ENCODE results near the gene OR5AP2.
"Not testable (repeated sequence)": the region's sequence is repeated elsewhere in the genome, so short reads cannot be mapped to it uniquely, and the experiment has no call there.

OR5AP2 gene

DNA sequence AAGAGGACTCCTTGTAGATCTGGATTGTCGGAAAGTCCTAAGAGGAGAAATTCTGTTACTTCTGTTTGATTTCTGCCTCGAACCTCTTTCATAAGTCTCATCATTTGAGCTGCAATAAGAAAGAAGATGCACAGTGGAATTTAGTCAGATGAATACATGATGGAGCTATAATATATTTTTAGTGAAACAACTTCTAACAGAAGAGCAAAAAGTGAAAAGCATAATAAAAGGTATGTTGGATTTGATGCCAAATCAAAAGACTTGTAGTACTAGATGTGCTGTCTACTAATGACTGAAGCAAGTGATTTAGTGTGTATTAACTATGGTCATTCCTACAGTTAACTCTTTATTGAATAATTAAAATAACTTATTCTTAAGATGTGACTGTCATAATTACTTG, at the start of gene OR5AP2:
OR5AP2 (minus strand) TSS at position 101 of the 400 bp plus-strand sequence; CDS start at position 101, 0 bp downstream.
- H3K4me3 ChIP-seq (replicated peaks in 1 of 2; ENCODE audit: low read depth in 2 of 2, low read length in 2 of 2), result no peak within 1 kb of the TSS
- no peak for DNase-seq (ENCODE audit: low read depth in 2 of 2)
- TF ChIP-seq, protein P1, sequence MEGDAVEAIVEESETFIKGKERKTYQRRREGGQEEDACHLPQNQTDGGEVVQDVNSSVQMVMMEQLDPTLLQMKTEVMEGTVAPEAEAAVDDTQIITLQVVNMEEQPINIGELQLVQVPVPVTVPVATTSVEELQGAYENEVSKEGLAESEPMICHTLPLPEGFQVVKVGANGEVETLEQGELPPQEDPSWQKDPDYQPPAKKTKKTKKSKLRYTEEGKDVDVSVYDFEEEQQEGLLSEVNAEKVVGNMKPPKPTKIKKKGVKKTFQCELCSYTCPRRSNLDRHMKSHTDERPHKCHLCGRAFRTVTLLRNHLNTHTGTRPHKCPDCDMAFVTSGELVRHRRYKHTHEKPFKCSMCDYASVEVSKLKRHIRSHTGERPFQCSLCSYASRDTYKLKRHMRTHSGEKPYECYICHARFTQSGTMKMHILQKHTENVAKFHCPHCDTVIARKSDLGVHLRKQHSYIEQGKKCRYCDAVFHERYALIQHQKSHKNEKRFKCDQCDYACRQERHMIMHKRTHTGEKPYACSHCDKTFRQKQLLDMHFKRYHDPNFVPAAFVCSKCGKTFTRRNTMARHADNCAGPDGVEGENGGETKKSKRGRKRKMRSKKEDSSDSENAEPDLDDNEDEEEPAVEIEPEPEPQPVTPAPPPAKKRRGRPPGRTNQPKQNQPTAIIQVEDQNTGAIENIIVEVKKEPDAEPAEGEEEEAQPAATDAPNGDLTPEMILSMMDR (IDR thresholded peaks at IDR 0.05; ENCODE audit: low read depth, low read length), result no peak

DNA sequence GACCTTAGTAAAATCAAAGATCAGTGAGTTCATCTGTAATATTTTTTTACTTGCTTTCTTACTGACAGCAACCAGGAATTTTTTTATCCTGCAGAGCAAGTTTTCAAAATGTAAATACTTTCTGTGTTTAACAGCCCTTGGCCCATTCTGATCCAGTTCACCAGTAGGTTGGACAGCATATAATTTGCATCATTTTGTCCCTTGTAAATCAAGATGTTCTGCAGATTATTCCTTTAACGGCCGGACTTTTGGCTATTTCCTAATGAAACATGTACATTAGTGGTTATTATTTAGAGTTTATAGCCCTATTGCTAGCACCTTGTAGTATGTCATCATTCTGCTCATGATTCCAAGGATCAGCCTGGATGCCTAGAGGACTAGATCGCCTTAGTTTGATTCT, 48.9 kb upstream of the OR5AP2 start:
- not testable (repeated sequence) for DNase-seq (ENCODE audit: low read depth in 2 of 2); H3K4me3 ChIP-seq (replicated peaks in 1 of 2; ENCODE audit: low read depth in 2 of 2, low read length in 2 of 2)

DNA sequence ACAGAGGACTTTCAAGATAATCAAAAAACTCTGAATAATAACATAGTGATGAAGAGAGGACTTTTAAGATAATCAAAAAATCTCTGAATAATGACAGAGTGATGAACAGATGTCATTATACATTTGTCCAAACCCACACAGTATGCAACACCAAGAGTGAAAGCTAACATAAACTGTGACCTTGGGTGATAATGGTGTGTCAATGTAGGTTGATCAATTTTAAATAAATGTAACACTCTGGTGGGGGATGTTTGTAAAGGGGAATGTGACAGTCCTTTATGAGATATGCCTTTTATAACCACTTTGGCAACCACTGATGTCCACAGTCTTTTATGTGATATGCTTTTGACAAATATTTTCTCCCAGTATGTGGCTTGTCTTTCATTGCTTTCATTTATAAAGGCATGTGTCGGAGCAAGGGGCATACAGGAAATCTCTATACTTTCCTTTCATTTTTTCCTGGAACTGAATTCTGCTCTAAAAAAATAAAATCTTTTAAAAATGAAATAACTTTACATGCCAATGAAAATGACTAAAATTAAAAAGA, 46.4 kb upstream of the OR5AP2 start:
- TF ChIP-seq, protein P1 (IDR thresholded peaks at IDR 0.05; ENCODE audit: low read depth, low read length), result no peak
- no peak overlapping the region for H3K4me3 ChIP-seq (replicated peaks in 1 of 2; ENCODE audit: low read depth in 2 of 2, low read length in 2 of 2)
- DNase-seq (ENCODE audit: low read depth in 2 of 2), result no peak

DNA sequence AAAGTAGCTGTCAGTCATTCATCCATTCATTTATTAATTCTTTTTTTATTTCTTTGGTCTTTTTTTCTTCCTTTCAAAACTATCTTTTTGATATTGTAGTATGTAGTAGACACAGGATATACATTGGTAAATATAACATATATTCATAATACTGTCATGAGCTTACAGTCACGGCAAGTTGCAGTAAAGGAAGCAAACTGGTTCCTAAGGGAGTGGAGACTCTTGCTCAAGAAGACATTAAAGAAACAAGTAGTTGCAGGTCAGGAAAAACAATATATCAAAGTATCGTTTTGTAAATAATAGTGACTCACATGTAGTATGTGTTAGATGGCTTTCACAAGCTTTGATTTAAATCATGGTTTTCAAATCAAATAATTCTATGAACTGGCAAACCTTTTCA, 28.7 kb upstream of the OR5AP2 start:
- TF ChIP-seq, protein P1 (IDR thresholded peaks at IDR 0.05; ENCODE audit: low read depth, low read length), result no peak
- no peak for DNase-seq (ENCODE audit: low read depth in 2 of 2)
- H3K4me3 ChIP-seq (replicated peaks in 1 of 2; ENCODE audit: low read depth in 2 of 2, low read length in 2 of 2), result no peak overlapping the region

DNA sequence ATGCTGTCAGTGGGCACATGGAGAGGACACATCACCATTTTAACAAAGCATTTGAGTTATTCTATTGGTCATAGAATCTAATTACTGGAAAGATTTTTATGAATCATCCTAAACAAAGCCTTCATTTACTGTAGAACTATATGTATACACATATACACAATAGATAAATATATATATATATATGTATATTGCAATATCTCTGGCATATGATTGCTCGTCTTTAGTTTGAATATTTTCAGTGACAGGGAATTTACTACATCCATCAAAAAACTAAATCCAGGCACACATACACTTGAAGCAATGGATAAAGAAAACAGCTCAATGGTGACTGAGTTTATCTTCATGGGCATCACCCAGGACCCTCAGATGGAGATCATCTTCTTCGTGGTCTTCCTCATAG, 21.1 kb upstream of the OR5AP2 start, which contains the start of gene OR5AR1:
OR5AR1 (plus strand) TSS at position 301 of the 400 bp plus-strand sequence; CDS start at position 301, 0 bp downstream.
- no peak within 1 kb of the TSS for H3K4me3 ChIP-seq (replicated peaks in 1 of 2; ENCODE audit: low read depth in 2 of 2, low read length in 2 of 2)
- DNase-seq (ENCODE audit: low read depth in 2 of 2), result no peak
- TF ChIP-seq, protein P1 (IDR thresholded peaks at IDR 0.05; ENCODE audit: low read depth, low read length), result no peak

DNA sequence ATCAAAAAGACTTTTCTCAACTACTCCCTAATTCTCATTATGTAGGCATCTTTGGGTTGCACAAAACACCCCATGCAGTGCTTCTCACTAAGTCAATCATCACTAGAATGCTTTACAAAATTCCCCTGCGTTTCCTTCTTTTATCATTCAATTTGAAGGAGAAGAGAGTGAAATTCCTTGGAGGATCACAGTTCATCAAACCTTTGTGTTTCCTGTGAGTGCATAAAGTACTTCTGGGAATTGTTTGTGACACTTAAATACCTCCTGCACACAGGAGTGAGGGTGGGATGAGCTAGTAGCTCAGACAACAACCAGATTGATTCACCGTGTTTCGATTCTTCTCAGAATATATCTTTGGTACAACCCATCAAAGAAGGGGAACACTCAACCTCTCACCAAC, 17.5 kb upstream of the OR5AP2 start:
- H3K4me3 ChIP-seq (replicated peaks in 1 of 2; ENCODE audit: low read depth in 2 of 2, low read length in 2 of 2), result no peak overlapping the region
- TF ChIP-seq, protein P1 (IDR thresholded peaks at IDR 0.05; ENCODE audit: low read depth, low read length), result no peak

DNA sequence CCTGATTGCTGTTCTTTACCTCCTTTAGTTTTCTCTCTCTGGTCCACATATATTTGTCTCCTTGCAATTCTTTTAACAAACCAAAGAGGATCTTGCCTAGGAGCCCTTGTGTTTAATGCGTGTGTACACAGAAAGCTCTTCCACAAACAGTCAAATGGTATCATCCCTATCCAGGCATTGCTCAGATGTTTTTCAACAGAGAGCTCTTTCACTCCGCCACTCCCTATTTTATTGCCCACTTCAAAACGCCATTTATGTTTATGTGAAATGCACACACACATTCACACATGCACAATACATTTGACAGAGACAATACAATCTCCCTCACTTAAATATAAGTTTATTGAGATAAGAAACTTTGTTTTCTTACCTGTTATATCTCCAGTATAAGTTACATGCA, 4.7 kb downstream of the OR5AP2 start:
- TF ChIP-seq, protein P1 (IDR thresholded peaks at IDR 0.05; ENCODE audit: low read depth, low read length), result no peak
- H3K4me3 ChIP-seq (replicated peaks in 1 of 2; ENCODE audit: low read depth in 2 of 2, low read length in 2 of 2), result no peak overlapping the region
- DNase-seq (ENCODE audit: low read depth in 2 of 2), result no peak

More for the DNA sequence above, 17.5 kb upstream of the OR5AP2 start:
- no peak for DNase-seq (ENCODE audit: low read depth in 2 of 2)
